ENCODE measurements around the gene MAN1C1.

DNA sequence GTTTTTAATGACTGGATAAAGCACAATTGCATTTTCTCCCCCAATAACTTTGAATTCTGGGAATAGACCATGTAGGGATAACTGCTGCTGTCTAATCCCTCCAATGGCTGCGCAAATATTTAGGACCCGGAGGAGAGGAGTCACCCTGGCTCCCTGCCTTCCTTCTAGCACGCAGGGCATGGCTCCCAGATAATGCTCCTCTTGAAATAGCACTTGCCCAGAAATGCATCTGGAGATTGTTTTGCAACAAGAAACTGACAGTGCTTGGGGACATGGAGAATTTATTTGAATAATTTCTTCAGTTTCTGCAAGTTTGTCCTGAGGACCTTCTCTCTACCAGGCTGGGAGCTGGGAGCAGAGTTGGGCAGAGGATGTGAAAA lies 83.5 kb downstream of the MAN1C1 start:
- TF ChIP-seq, protein P1, sequence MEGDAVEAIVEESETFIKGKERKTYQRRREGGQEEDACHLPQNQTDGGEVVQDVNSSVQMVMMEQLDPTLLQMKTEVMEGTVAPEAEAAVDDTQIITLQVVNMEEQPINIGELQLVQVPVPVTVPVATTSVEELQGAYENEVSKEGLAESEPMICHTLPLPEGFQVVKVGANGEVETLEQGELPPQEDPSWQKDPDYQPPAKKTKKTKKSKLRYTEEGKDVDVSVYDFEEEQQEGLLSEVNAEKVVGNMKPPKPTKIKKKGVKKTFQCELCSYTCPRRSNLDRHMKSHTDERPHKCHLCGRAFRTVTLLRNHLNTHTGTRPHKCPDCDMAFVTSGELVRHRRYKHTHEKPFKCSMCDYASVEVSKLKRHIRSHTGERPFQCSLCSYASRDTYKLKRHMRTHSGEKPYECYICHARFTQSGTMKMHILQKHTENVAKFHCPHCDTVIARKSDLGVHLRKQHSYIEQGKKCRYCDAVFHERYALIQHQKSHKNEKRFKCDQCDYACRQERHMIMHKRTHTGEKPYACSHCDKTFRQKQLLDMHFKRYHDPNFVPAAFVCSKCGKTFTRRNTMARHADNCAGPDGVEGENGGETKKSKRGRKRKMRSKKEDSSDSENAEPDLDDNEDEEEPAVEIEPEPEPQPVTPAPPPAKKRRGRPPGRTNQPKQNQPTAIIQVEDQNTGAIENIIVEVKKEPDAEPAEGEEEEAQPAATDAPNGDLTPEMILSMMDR (IDR thresholded peaks at IDR 0.05) = no peak
- TF ChIP-seq POLR2AphosphoS5 (IDR thresholded peaks at IDR 0.05; ENCODE audit: low read depth, low read length) = no peak
